Measurements from ENCODE around the gene CWH43.
"Not testable (repeated sequence)": the region's sequence is repeated elsewhere in the genome, so short reads cannot be mapped to it uniquely, and the experiment has no call there.

The CWH43 gene

DNA sequence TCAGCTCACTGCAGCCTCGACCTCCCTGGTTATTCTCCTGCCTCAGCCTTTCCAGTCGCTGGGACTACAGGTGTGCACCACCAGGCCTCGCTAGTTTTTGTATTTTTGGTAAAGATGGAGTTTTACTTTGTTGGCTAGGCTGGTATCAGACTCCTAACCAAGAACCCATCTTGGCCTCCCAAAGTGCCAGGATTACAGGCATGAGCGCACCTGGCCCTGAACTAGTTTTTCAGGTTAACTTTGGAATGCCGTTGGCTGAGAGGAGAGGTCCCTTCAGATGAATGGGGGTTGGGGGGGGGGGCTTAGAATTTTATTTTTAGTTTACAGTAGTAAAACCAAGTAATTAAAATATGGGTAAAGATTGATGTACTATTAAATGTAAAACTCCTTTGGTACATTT lies 23.4 kb upstream of the CWH43 start:
- Mint-ChIP-seq H3K27ac (no peak overlapping the region), H3K4me1 (ENCODE audit: low read depth) (no peaks in the 10 kb centered on the region), H3K36me3 (ENCODE audit: low read depth) (no peaks in the 10 kb centered on the region), H3K27me3 (no peaks in the 10 kb centered on the region), H3K4me3 (no peak overlapping the region), H3K9me3 (no peaks in the 10 kb centered on the region)

GRCh38 chr4:48963042-48963679 lies 22.9 kb upstream of the CWH43 start:
- H3K36me3 Mint-ChIP-seq (ENCODE audit: low read depth), result no peaks in the 10 kb centered on the region
- H3K9me3 Mint-ChIP-seq, result no peaks in the 10 kb centered on the region
- no peak overlapping the region for H3K27ac Mint-ChIP-seq

DNA sequence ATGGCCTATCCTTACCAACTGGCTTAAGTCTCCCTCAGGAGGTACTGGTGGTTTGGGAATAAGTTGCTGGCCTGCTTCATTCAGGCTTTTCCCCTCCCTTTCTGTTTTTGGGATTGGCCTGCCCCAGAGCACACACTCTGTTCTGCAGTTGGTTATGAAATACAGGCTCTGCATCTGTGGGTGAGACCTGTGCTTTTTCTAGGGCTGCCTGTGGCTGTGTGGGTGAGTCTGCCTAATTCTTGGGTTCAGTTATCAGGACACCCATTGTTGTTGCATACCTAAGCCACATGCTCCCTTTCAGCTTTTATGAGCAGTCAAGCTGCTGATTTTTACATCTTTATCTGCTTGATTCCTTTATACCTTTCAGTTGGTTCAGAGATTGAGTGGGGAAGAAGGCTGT lies 19.0 kb upstream of the CWH43 start:
- H3K36me3 Mint-ChIP-seq (ENCODE audit: low read depth), result no peaks in the 10 kb centered on the region
- no peaks in the 10 kb centered on the region for H3K9me3 Mint-ChIP-seq
- H3K27ac Mint-ChIP-seq, result no peak overlapping the region
- peaks cover 12% of the 10 kb centered on the region for H3K4me1 Mint-ChIP-seq (ENCODE audit: low read depth)
- H3K4me3 Mint-ChIP-seq, result no peak overlapping the region
- peaks cover 6% of the 10 kb centered on the region for H3K27me3 Mint-ChIP-seq

More at GRCh38 chr4:48963042-48963679, 22.9 kb upstream of the CWH43 start:
- H3K27me3 Mint-ChIP-seq, result no peaks in the 10 kb centered on the region
- H3K4me3 Mint-ChIP-seq, result no peak overlapping the region
- H3K4me1 Mint-ChIP-seq (ENCODE audit: low read depth), result no peaks in the 10 kb centered on the region

GRCh38 chr4:48967631-48968030 lies 18.4 kb upstream of the CWH43 start:
- peaks cover 7% of the 10 kb centered on the region for H3K27me3 Mint-ChIP-seq
- no peaks in the 10 kb centered on the region for H3K9me3 Mint-ChIP-seq
- no peak overlapping the region for H3K27ac Mint-ChIP-seq
- H3K36me3 Mint-ChIP-seq (ENCODE audit: low read depth), result no peaks in the 10 kb centered on the region
- no peak overlapping the region for H3K4me3 Mint-ChIP-seq
- H3K4me1 Mint-ChIP-seq (ENCODE audit: low read depth), result peaks cover 12% of the 10 kb centered on the region

- no peaks in the 10 kb centered on the region for H3K36me3 Mint-ChIP-seq (ENCODE audit: low read depth)
- H3K9me3 Mint-ChIP-seq, result no peaks in the 10 kb centered on the region
- H3K4me1 Mint-ChIP-seq (ENCODE audit: low read depth), result peaks cover 12% of the 10 kb centered on the region
- H3K4me3 Mint-ChIP-seq, result no peak overlapping the region
- no peak overlapping the region for H3K27ac Mint-ChIP-seq
- H3K27me3 Mint-ChIP-seq, result peaks cover 15% of the 10 kb centered on the region
Observed at GRCh38 chr4:48968814-48969213, 17.3 kb upstream of the CWH43 start.

- Mint-ChIP-seq H3K4me1 (ENCODE audit: low read depth) (peaks cover 12% of the 10 kb centered on the region), H3K27me3 (peaks cover 23% of the 10 kb centered on the region), H3K27ac (peak overlapping the region; percentile 63), H3K36me3 (ENCODE audit: low read depth) (no peaks in the 10 kb centered on the region), H3K9me3 (no peaks in the 10 kb centered on the region), H3K4me3 (no peak overlapping the region)
Observed at GRCh38 chr4:48970471-48970921, 15.6 kb upstream of the CWH43 start.

GRCh38 chr4:48974979-48975640 lies 11.0 kb upstream of the CWH43 start:
- H3K27ac Mint-ChIP-seq, result no peak overlapping the region
- no peaks in the 10 kb centered on the region for H3K36me3 Mint-ChIP-seq (ENCODE audit: low read depth)
- H3K4me1 Mint-ChIP-seq (ENCODE audit: low read depth), result peaks cover 10% of the 10 kb centered on the region
- H3K27me3 Mint-ChIP-seq, result peaks cover 35% of the 10 kb centered on the region
- H3K4me3 Mint-ChIP-seq, result no peak overlapping the region
- no peaks in the 10 kb centered on the region for H3K9me3 Mint-ChIP-seq

GRCh38 chr4:48976041-48976440 lies 10.0 kb upstream of the CWH43 start:
- Mint-ChIP-seq H3K4me3 (no peak overlapping the region), H3K36me3 (ENCODE audit: low read depth) (no peaks in the 10 kb centered on the region), H3K9me3 (no peaks in the 10 kb centered on the region), H3K4me1 (ENCODE audit: low read depth) (peaks cover 1% of the 10 kb centered on the region), H3K27ac (no peak overlapping the region), H3K27me3 (peaks cover 38% of the 10 kb centered on the region)

- Mint-ChIP-seq H3K27me3 (peaks cover 47% of the 10 kb centered on the region), H3K4me3 (no peak overlapping the region), H3K9me3 (no peaks in the 10 kb centered on the region), H3K4me1 (ENCODE audit: low read depth) (no peaks in the 10 kb centered on the region), H3K27ac (no peak overlapping the region), H3K36me3 (ENCODE audit: low read depth) (no peaks in the 10 kb centered on the region)
Observed at GRCh38 chr4:48979914-48980579, 6.0 kb upstream of the CWH43 start.

DNA sequence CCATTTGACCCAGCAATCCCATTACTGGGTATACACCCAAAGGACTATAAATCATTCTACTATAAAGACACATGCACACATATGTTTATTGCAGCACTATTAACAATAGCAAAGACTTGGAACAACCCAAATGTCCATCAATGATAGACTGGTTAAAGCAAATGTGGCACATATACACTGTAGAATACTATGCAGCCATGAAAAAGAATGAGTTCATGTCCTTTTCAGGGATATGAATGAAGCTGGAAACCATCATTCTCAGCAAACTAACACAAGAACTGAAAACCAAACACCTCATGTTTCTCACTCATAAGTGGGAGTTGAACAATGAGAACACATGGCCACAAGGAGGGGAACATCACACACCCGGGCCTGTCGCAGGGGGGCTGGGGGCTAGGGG lies 2.1 kb upstream of the CWH43 start:
- not testable (repeated sequence) for H3K36me3 Mint-ChIP-seq (ENCODE audit: low read depth); H3K4me1 Mint-ChIP-seq (ENCODE audit: low read depth); H3K27ac Mint-ChIP-seq; H3K9me3 Mint-ChIP-seq; H3K4me3 Mint-ChIP-seq
- H3K27me3 Mint-ChIP-seq, result peaks cover 57% of the 10 kb centered on the region

- Mint-ChIP-seq H3K27me3 (peaks cover 57% of the 10 kb centered on the region), H3K36me3 (ENCODE audit: low read depth) (no peaks in the 10 kb centered on the region), H3K27ac (no peak overlapping the region), H3K9me3 (no peaks in the 10 kb centered on the region), H3K4me3 (no peak overlapping the region), H3K4me1 (ENCODE audit: low read depth) (no peaks in the 10 kb centered on the region)
Observed at GRCh38 chr4:48985602-48985975, 486 bp upstream of the CWH43 start.

DNA sequence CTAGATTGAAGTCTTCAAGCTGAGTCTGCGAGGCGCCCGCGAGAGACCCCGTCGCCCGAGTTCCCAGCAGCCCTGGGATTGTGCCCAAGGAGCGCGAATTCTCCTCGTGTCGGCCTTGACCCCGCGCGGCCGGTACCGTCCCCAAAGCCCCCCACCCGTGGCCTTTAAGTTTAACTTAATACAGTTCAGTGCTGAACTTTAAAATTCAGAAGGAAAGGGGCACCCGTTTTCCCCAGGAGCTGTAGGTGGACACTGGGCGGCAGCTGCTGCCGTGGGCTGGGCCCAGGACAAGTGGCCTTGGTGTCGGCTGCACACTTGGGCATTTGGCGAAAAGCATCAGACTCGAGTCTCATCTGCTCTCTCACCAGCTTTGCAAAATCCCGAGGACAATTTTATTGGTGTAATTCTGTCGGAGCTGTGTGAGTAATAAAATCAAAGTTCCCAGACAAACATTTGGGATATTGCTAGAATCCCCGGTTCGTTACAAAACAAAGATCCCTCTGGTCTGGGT lies 634 bp downstream of the CWH43 start:
- H3K27ac Mint-ChIP-seq, result no peak overlapping the region

GRCh38 chr4:48989461-48990203 lies 3.6 kb downstream of the CWH43 start:
- H3K27me3 Mint-ChIP-seq, result peaks cover 35% of the 10 kb centered on the region
- no peaks in the 10 kb centered on the region for H3K9me3 Mint-ChIP-seq
- H3K4me1 Mint-ChIP-seq (ENCODE audit: low read depth), result no peaks in the 10 kb centered on the region
- H3K27ac Mint-ChIP-seq, result no peak overlapping the region
- H3K36me3 Mint-ChIP-seq (ENCODE audit: low read depth), result no peaks in the 10 kb centered on the region
- no peak overlapping the region for H3K4me3 Mint-ChIP-seq

More for the DNA sequence above, 634 bp downstream of the CWH43 start:
- H3K27me3 Mint-ChIP-seq, result peaks cover 57% of the 10 kb centered on the region
- no peaks in the 10 kb centered on the region for H3K36me3 Mint-ChIP-seq (ENCODE audit: low read depth)
- H3K4me1 Mint-ChIP-seq (ENCODE audit: low read depth), result no peaks in the 10 kb centered on the region
- no peaks in the 10 kb centered on the region for H3K9me3 Mint-ChIP-seq
- no peak overlapping the region for H3K4me3 Mint-ChIP-seq

DNA sequence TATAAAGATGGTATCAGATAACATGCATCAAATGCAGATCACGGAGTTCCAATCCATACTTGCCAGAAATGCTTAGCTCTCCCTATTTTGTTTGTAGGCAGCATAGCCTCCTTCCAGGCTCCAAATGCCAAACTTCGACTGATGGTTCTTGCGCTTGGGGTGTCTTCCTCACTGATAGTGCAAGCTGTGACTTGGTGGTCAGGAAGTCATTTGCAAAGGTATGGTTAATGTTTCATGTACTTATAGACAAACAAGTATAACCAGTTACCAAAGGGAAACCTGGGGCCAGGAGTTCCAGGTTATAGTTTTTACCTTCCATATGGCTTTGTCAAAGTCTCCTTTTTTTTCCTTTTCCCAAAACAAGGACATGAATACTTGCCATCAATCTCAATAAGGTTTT lies 5.3 kb downstream of the CWH43 start:
- H3K4me1 Mint-ChIP-seq (ENCODE audit: low read depth), result no peaks in the 10 kb centered on the region
- no peak overlapping the region for H3K27ac Mint-ChIP-seq
- H3K36me3 Mint-ChIP-seq (ENCODE audit: low read depth), result no peaks in the 10 kb centered on the region

GRCh38 chr4:48997962-48998361 lies 11.9 kb downstream of the CWH43 start:
- Mint-ChIP-seq H3K27me3 (peaks cover 18% of the 10 kb centered on the region), H3K36me3 (ENCODE audit: low read depth) (no peaks in the 10 kb centered on the region), H3K9me3 (no peaks in the 10 kb centered on the region), H3K27ac (no peak overlapping the region), H3K4me1 (ENCODE audit: low read depth) (no peaks in the 10 kb centered on the region), H3K4me3 (no peak overlapping the region)

More for the DNA sequence above, 5.3 kb downstream of the CWH43 start:
- H3K27me3 Mint-ChIP-seq, result peaks cover 25% of the 10 kb centered on the region
- no peak overlapping the region for H3K4me3 Mint-ChIP-seq
- H3K9me3 Mint-ChIP-seq, result no peaks in the 10 kb centered on the region

Data from stimulated activated naive CD8-positive, alpha-beta T cell treated with anti-CD3 and anti-CD28 coated beads, Interleukin-15, Interleukin-2, amounts not matched to agents 100 ng/mL and 50 ng/mL, for 24 hours (primary cell).